H1 (cell line): ENCODE results near the gene HACD3. TPM values are rescaled to one million over a fixed set of nuclear protein-coding genes. Genes with fewer than 3 reads are reported as not detected.

Experiments
- CREB1 ChIP-seq: IDR thresholded peaks from 2 replicates; pipeline ENCODE4 v1.6.1; 2012; ENCODE audit warnings: inconsistent platforms
- JUN ChIP-seq: IDR thresholded peaks from 2 replicates; pipeline ENCODE4 v1.6.1; 2011; ENCODE audit warnings: low read depth, mild to moderate bottlenecking, improper control_type of control experiment, low read length
- RBBP5 ChIP-seq: IDR thresholded peaks from 2 replicates; pipeline ENCODE4 v1.7.1; 2012; ENCODE audit warnings: low read depth, mild to moderate bottlenecking, inconsistent platforms, low read length, moderate library complexity, borderline replicate concordance
- SAP30 ChIP-seq: fragments of 300-600 bp; sonication (generic); IDR thresholded peaks from 2 replicates; pipeline ENCODE4 v1.7.1; 2012; ENCODE audit warnings: low read length, moderate library complexity, mild to moderate bottlenecking, inconsistent platforms; ENCODE audit not compliant: insufficient read depth, insufficient replicate concordance
- SIN3A ChIP-seq, 2 experiments: IDR thresholded peaks in 1 of 2; conservative IDR thresholded peaks in 1 of 2; 2 replicates each; pipeline ENCODE4 v1.6.1; 2011 to 2012; ENCODE audit warnings: low read length in 2 of 2, improper control_type of control experiment in 1 of 2, low read depth in 1 of 2, mild to moderate bottlenecking in 1 of 2
- SRF ChIP-seq: IDR thresholded peaks from 2 replicates; pipeline ENCODE4 v1.6.1; 2011; ENCODE audit warnings: mild to moderate bottlenecking, low read depth, low read length, moderate library complexity
- polyA plus RNA-seq, 7 experiments: library from polyadenylated mRNA; depleted of rRNA in 3 of 7; stranded (reverse) in 5 of 7; unstranded in 2 of 7; fragments of >200 nt in 5 of 7; fragments of 200-250 nt in 2 of 7; gene quantifications; 1 replicate in 5 of 7; 2 replicates in 1 of 7; 4 replicates in 1 of 7; pipeline versions ENCODE4 v1.2.1 to v1.2.3, GENCODE V29; 2011 to 2013; ENCODE audit warnings: missing spikeins in 2 of 7, mixed read lengths in 2 of 7
- total RNA-seq: library from RNA; stranded (reverse); fragmentation: NEBNext Ultra II Directional; extraction: Animal tissue kit (Norgen Biotek cat#: 25700); gene quantifications from 2 replicates; pipeline ENCODE4 v1.2.1, GENCODE V29; 2021

Gene HACD3
- total and polyA plus RNA-seq, 2 of the 8 experiments (the other 6 are each of a cell fraction or from before 2014, with no cell fraction given), result 78.8 to 120 TPM

DNA sequence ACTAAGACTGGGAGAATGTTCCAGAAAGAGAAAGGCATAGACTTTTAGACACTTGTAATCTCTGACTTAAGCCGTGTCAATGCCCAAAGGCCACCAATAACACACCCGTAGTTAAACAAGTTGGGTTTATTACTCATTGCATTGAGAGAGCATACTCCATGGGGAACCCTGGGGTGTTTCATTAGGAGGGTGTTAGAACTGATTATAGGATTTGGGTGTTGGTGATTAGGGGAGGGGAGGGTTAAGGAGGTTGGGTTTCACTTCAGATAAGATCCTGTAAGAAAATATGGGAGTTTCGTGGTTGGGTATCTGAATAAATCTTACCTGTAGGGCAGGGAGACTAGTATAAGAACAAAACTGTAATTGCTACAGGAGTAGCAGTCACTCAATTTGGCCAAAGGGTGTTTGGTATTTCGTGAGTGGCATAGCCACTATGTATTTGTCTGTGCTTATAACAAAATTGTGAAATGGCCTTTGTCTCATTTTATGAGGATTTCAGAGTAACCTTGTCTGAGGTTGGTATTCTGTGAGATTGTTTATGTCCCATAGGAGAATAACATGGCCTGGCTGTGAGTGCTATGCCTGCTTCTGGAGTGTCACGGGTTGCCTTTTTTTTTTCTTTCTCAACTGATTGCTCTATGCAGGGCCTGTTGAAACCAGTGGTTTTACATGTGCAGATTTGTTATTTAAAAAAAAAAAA lies 2.9 kb downstream of the HACD3 start (continued):
- TF ChIP-seq SIN3A (conservative IDR thresholded peaks at IDR 0.05 in 1 of 2, IDR thresholded peaks at IDR 0.05 in 1 of 2; ENCODE audit: low read depth in 1 of 2, low read length in 2 of 2) (no peak), SAP30 (no peak), CREB1 (no peak), JUN (no peak), RBBP5 (no peak), SRF (no peak)
